Activated T-helper 1 cell treated with anti-CD3 and anti-CD28 coated beads, Interleukin-12 subunit alpha, Interleukin-12 subunit beta, Interleukin-2, Interleukin-4 antibody, amounts not matched to agents 30 ng/mL and 10 ng/mL and 1 ng/mL, durations not matched to agents 14 hours and 24 hours and 36 hours (primary cell): Measurements from ENCODE around the gene MCC. TPM values are rescaled to one million over a fixed set of nuclear protein-coding genes. Genes with fewer than 3 reads are reported as not detected.
"Not testable (repeated sequence)": the region's sequence is repeated elsewhere in the genome, so short reads cannot be mapped to it uniquely, and the experiment has no call there.

Experiments
- DNase-seq: peaks from one replicate; pipeline ENCODE4 v3.0.0; 2021; ENCODE audit warnings: low spot score
- H3K27ac Mint-ChIP-seq: one replicate; pipeline ENCODE4 v1.8.0; 2021; ENCODE audit warnings: mild to moderate bottlenecking, mixed read lengths
- H3K27me3 Mint-ChIP-seq: one replicate; pipeline ENCODE4 v1.8.0; 2022; ENCODE audit warnings: mild to moderate bottlenecking, moderate library complexity, mixed read lengths; ENCODE audit not compliant: insufficient read depth
- H3K36me3 Mint-ChIP-seq: one replicate; pipeline ENCODE4 v1.8.0; 2021; ENCODE audit warnings: low read depth, mixed read lengths
- H3K4me1 Mint-ChIP-seq: one replicate; pipeline ENCODE4 v1.8.0; 2021; ENCODE audit warnings: low read depth, mixed read lengths
- H3K4me3 Mint-ChIP-seq: one replicate; pipeline ENCODE4 v1.8.0; 2021; ENCODE audit warnings: mild to moderate bottlenecking, moderate library complexity, mixed read lengths
- H3K9me3 Mint-ChIP-seq: one replicate; pipeline ENCODE4 v1.8.0; 2021; ENCODE audit warnings: mixed read lengths
- intact Hi-C: fragments of 100-400 bp; cut with micrococcal nuclease; formaldehyde crosslinking; loops from one replicate; pipeline ENCODE4 v1.15.1; 2024
- total RNA-seq: library from RNA; stranded (reverse); gene quantifications from 2 replicates; pipeline ENCODE4 v1.2.3, GENCODE V29; 2022

Gene MCC
- total RNA-seq, 1 donor from 2014 or later = 1.3 TPM

DNA sequence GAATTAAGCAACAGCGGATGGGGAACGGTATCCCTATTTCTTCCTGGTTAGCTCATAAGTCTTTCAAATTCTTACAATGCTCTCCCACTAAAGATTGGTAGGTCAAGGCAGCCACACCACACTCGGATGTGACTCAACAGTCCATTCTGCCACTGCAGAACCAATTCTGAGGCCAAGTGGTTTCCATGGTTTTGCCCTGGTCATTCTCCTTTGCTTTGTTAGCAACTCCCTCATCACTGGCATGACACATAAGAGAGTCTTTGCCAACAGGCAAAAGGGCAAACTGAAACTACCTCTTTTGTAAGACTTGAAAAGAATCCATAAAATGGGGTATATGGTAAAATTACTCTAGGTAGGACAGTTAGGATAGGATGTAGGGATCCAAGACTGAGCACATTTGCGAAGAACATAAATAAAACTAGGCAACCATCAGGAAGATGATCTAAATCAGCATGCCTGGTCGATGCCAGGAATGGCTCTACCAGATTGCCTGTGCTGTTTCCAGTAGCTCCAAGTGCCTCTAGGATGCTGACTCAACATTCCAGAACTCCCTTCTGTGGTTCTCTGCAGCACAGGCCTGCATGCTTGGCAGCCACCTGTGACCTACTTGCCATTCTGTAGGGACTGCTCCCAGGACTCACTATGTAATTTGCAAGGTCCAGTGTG, 406.2 kb downstream of the MCC start:
- H3K4me3 Mint-ChIP-seq = no peak overlapping the region
- DNase-seq = no peak
- peaks cover 9% of the 10 kb centered on the region for H3K27me3 Mint-ChIP-seq
- H3K4me1 Mint-ChIP-seq = no peaks in the 10 kb centered on the region
- peaks cover 7% of the 10 kb centered on the region for H3K9me3 Mint-ChIP-seq
- peaks cover 2% of the 10 kb centered on the region for H3K36me3 Mint-ChIP-seq
- intact Hi-C loops = no loop called here
- H3K27ac Mint-ChIP-seq = no peak overlapping the region

DNA sequence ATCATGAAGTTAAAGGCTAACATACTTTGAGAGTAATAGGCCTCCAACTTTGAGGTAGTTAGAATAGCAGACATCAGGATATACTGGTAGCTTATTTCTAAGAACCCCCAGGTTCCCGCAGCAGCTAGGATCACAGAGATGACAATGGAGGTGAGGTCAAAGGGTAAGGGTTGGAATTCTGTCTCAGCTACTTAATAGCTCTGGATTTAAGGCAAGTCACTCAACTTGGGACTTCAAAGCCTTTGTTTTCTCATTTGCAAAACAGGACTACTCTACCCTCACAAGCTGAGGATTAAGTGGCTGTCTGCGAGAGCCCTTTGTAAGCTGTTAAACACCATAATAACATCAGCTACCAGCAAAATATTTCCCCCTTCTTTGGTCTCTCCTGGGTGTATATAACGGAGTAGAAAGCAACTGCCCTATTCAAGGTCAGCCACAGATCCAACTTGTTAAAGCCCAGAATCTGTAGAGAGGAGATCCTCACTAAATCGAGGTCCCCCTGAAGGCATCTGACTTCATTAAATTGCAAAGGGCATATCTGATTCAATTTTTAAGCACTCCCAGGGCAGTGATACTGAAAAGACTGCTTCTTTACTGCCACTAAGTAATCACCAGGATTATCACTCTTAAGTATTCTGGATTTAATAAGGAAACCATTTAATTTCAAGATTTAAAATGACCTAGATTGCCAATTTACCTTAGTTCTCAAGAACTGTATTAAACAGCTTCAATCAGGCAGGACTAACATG, 407.0 kb downstream of the MCC start:
- Mint-ChIP-seq H3K27me3 (peaks cover 8% of the 10 kb centered on the region), H3K4me3 (no peak overlapping the region), H3K4me1 (no peaks in the 10 kb centered on the region), H3K27ac (no peak overlapping the region), H3K36me3 (peaks cover 2% of the 10 kb centered on the region), H3K9me3 (peaks cover 7% of the 10 kb centered on the region)
- no peak for DNase-seq
- intact Hi-C loops = no loop called here

DNA sequence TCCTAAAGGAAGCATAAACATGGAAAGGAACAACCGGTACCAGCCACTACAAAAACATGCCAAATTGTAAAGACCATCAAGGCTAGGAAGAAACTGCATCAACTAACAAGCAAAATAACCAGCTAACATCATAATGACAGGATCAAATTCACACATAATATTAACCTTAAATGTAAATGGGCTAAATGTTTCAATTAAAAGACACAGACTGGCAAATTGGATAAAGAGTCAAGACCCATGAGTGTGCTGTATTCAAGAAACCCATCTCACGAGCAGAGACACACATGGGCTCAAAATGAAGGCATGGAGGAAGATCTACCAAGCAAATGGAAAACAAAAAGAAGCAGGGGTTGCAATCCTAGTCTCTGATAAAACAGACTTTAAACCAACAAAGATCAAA, 411.6 kb downstream of the MCC start:
- H3K4me1 Mint-ChIP-seq, H3K4me3 Mint-ChIP-seq, DNase-seq, H3K27ac Mint-ChIP-seq, H3K36me3 Mint-ChIP-seq, H3K27me3 Mint-ChIP-seq, intact Hi-C loops: not testable (repeated sequence)
- peaks cover 13% of the 10 kb centered on the region for H3K9me3 Mint-ChIP-seq

DNA sequence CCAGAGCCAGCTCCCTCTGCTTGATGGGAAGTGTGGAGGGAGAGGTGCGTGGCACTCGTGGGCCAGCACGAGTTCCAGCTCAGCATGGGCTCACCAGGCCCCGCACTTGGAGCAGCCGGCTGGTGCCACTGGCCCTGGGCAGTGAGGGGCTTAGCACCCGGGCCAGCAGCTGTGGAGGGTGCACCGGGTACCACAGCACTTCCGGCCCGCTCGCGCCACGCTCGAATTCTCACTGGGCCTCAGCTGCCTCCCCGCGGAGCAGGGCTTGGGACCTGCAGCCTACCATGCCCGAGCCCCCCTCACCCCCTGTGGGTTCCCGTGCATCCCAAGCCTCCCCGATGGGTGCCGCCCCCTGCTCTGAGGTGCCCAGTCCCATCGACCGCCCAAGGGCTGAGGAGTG, 413.2 kb downstream of the MCC start:
- Mint-ChIP-seq H3K4me1 (no peaks in the 10 kb centered on the region), H3K9me3 (peaks cover 13% of the 10 kb centered on the region), H3K27ac (no peak overlapping the region), H3K4me3 (no peak overlapping the region), H3K27me3 (peaks cover 8% of the 10 kb centered on the region), H3K36me3 (peaks cover 4% of the 10 kb centered on the region)
- intact Hi-C loops = no loop called here
- no peak for DNase-seq

DNA sequence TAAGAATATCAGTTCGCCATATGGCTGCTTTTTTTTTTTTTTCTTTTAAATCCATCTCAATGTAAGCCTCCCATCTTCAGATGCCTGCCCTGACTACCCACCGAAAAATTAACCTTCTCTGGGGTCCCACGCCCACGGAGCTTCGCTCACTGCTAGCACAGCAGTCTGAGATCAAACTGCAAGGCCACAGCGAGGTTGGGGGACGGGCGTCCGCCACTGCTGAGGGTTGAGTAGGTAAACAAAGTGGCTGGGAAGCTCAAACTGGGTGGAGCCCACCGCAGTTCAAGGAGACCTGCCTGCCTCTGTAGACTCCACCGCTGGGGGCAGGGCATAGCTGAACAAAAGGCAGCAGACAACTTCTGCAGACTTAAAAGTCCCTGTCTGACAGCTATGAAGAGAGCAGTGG, 414.6 kb downstream of the MCC start:
- H3K27ac Mint-ChIP-seq, H3K36me3 Mint-ChIP-seq, H3K4me3 Mint-ChIP-seq, DNase-seq, intact Hi-C loops, H3K27me3 Mint-ChIP-seq, H3K4me1 Mint-ChIP-seq: not testable (repeated sequence)
- peaks cover 13% of the 10 kb centered on the region for H3K9me3 Mint-ChIP-seq

DNA sequence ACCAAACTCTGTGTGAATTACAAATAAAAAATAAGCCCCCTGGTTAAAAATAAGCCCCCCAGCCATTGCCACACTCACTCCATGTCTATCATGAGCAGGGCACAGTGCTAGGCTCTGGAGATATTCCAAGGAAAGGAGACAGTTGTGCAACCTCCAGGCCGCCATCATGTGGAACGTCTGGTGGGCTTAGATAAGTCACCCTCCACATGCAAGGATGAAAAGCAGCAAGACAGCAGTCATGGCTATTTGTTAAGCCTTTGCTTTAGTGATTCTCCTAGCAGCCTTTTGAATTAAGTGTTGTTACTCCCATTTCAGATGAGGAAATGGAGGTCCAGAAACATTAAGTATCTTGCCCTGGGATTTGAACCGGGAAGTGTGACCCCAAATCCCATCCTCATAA, 416.9 kb downstream of the MCC start:
- H3K4me3 Mint-ChIP-seq = no peak overlapping the region
- H3K27me3 Mint-ChIP-seq = peaks cover 4% of the 10 kb centered on the region
- H3K9me3 Mint-ChIP-seq = peaks cover 6% of the 10 kb centered on the region
- peaks cover 2% of the 10 kb centered on the region for H3K36me3 Mint-ChIP-seq
- no peaks in the 10 kb centered on the region for H3K4me1 Mint-ChIP-seq
- no peak for DNase-seq
- H3K27ac Mint-ChIP-seq = no peak overlapping the region
- intact Hi-C loops = no loop called here

DNA sequence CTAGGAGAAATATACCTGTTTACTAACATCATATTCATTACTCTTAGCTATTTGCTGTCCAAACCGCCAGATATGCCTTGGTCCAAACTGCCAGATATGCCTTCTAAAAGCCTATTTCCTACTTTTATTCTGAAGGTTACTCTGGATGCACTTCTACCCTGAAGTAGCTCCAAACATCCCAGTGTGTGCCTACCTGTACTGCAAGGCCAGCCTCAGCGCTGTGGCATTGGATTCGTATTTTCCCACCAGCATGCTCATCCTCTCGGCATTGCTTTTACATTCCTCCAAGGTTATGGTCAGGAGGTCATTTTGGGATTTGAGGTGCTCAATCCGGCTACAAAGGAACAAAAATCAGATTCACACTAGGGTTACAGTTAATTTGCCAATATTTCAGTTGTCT, 417.4 kb downstream of the MCC start:
- Mint-ChIP-seq H3K9me3 (peaks cover 3% of the 10 kb centered on the region), H3K27me3 (peaks cover 4% of the 10 kb centered on the region), H3K4me1 (no peaks in the 10 kb centered on the region), H3K36me3 (no peaks in the 10 kb centered on the region), H3K27ac (no peak overlapping the region), H3K4me3 (no peak overlapping the region)
- no peak for DNase-seq
- intact Hi-C loops = no loop called here

DNA sequence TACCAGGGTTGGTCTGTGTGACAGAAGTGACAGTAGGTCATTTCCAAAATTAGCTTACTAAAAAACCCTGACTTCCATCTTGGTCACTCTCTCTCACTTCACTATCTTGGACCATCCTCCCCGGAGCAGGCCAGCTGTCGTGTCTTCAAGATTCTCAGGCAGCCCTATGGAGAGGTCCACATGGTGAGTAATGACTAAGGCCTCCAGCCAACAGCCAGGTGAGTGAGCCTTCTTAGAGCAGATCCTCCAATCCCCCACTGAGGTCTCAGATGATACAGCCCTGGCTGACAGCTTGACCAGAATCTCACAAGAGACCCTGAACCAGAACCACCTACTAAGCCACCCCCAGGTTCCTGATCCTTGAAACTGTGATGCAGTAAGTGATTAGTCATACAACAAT, 419.7 kb downstream of the MCC start:
- H3K27ac Mint-ChIP-seq = no peak overlapping the region
- intact Hi-C loops = no loop called here
- DNase-seq = no peak
- H3K4me3 Mint-ChIP-seq = no peak overlapping the region
- peaks cover 2% of the 10 kb centered on the region for H3K27me3 Mint-ChIP-seq
- H3K36me3 Mint-ChIP-seq = no peaks in the 10 kb centered on the region
- peaks cover 5% of the 10 kb centered on the region for H3K4me1 Mint-ChIP-seq
- H3K9me3 Mint-ChIP-seq = no peaks in the 10 kb centered on the region

DNA sequence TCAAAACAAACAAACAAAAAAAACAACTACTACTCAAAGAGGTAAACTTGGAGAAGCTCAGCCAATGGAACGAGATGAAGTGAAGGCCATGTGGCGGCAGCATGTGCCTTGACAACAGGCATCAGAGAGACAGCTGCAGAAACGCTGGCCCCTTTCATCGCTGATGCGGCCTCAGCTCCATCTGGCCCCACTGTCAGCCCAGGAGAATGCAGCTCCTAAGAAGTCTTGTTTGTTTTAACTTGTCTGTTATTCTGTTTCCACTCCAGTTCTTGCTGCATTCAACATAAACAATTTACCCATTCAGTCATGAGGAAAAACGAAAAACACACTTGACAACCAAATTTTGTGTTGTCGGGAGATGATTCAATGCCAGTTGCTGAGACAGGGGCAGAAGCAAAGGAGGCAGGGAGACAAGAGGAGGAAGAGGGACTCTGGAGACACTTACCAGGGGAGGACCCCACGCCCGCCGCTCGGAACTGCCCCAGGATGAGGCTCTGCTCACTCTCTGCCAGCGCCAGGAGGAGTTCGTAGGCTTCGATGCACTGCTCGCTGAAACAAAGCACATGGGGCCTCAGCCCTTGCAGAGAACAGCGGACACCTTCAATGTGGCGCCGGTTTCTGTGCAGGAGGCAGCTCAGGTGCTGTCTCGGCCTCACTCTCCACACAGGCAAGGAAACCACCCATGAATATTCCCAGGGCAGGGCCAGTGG, 420.5 kb downstream of the MCC start:
- Mint-ChIP-seq H3K27me3 (peaks cover 2% of the 10 kb centered on the region), H3K36me3 (no peaks in the 10 kb centered on the region), H3K9me3 (no peaks in the 10 kb centered on the region), H3K27ac (no peak overlapping the region), H3K4me1 (peaks cover 12% of the 10 kb centered on the region), H3K4me3 (no peak overlapping the region)
- intact Hi-C loops = no loop called here
- DNase-seq = no peak

DNA sequence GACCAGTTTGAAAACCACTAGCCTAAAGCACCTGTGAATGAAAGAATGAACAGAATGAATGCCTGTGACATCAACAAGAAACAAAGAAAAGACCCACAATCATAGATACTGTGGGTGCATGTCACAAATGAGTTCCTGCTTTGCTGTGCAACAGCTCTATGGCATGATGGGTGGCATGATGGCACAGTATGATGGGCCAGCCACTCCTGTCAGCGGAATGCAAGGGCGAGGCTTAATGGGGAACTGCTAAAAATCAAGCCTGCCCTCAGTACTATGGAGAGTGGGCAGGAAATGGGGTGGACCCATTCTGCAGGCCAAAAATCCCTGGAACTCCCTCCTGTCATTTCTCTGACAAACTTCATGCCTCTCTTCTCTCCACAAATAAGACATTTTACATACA, 422.6 kb downstream of the MCC start:
- Mint-ChIP-seq H3K4me3 (no peak overlapping the region), H3K4me1 (peaks cover 26% of the 10 kb centered on the region), H3K27ac (no peak overlapping the region), H3K36me3 (no peaks in the 10 kb centered on the region), H3K9me3 (no peaks in the 10 kb centered on the region), H3K27me3 (peaks cover 2% of the 10 kb centered on the region)
- no peak for DNase-seq
- intact Hi-C loops = no loop called here

DNA sequence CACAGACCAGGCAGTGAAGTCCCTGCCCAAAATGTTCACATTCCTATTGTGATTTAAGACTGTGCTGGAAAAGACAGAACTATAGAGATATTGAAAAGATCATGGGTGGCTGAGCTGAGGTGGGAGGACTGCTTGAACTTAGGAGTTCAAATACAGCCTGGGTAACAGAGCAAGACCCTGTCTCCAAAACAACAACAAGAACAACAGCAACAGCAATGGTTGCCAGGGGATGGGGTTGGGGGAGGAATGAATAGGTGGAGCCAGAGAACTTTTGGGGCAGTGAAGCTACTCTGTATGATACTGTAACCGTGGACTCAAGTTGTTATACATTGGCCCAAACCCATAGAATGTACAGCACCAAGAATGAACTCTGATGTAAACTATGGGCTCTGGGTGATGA, 423.4 kb downstream of the MCC start:
- Mint-ChIP-seq H3K9me3 (no peaks in the 10 kb centered on the region), H3K4me1 (peaks cover 26% of the 10 kb centered on the region), H3K27ac (no peak overlapping the region), H3K27me3 (peaks cover 4% of the 10 kb centered on the region), H3K4me3 (no peak overlapping the region), H3K36me3 (no peaks in the 10 kb centered on the region)
- intact Hi-C loops = loop anchor here (5.0 kb wide), 1 partner anchor 227 kb away; no protein-coding TSS in a partner anchor
- no peak for DNase-seq

DNA sequence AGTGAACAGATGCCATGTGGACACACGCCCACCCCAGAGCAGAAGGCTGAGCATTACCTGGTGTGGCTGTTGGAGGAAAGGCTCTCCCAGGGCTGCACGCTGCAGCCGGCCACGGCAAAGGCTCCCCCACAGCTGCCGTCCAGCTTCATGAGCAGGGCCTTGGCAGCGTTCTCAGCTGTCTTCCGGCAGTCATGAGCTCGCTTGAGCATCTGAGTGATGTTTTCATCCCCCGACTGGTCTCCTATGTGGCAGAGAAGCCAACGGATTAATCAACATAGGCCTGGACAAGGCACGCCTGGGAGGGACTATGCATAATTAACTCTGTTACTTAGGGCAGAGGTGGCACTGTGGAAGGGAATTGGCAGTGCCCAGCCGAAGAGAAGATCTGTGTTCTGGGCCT, 424.3 kb downstream of the MCC start:
- no peaks in the 10 kb centered on the region for H3K9me3 Mint-ChIP-seq
- no peak overlapping the region for H3K4me3 Mint-ChIP-seq
- H3K36me3 Mint-ChIP-seq = no peaks in the 10 kb centered on the region
- H3K27me3 Mint-ChIP-seq = peaks cover 2% of the 10 kb centered on the region
- DNase-seq = no peak
- H3K4me1 Mint-ChIP-seq = peaks cover 26% of the 10 kb centered on the region
- H3K27ac Mint-ChIP-seq = no peak overlapping the region
- intact Hi-C loops = loop anchor here (2.0 to 5.0 kb wide), 2 partner anchors 43 to 228 kb away; no protein-coding TSS in a partner anchor

DNA sequence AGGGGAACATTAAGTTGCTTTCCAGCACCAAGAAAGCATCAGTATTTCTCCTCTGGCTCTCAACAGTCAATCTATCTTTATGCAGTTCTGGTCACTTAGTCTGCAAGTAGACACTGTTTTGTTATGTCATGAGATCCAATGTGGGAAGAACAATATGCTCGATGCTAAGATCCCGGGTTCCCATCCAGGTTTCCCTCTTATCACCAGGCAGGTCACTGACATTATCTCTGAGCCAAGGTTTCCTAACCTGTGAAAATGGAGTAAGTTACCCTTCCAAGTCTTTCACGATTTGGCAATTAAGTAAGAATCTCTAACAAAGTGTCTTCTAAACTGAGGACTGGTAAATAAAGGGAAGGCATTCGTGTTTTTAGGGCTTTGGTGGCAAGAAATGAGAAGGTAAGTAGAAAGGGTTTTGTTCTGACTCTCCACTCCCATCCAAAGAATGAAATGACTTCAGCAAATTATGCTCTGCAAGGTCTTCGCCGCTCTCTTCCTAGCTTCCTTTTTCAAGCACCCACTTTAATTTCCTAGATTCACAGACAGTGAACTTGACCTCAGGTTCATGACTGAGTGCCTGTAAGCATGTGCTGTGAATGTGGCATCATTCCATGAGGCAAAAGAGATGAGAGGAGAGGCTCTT, 425.3 kb downstream of the MCC start:
- no peaks in the 10 kb centered on the region for H3K9me3 Mint-ChIP-seq
- peaks cover 2% of the 10 kb centered on the region for H3K27me3 Mint-ChIP-seq
- H3K36me3 Mint-ChIP-seq = no peaks in the 10 kb centered on the region
- no peak for DNase-seq
- no peak overlapping the region for H3K4me3 Mint-ChIP-seq
- peaks cover 26% of the 10 kb centered on the region for H3K4me1 Mint-ChIP-seq
- no peak overlapping the region for H3K27ac Mint-ChIP-seq
- intact Hi-C loops = loop anchor here (2.0 to 5.0 kb wide), 2 partner anchors 42 to 229 kb away; no protein-coding TSS in a partner anchor
